Measurements from ENCODE around the gene S100A8. TPM values are rescaled to one million over a fixed set of nuclear protein-coding genes. Genes with fewer than 3 reads are reported as not detected.

The S100A8 gene
- total and polyA plus RNA-seq, 4 experiments from 2014 or later: 0.73 to 4.0 (median 1.6) TPM; not detected in 1

GRCh38 chr1:153375511-153375910, 15.4 kb downstream of the S100A8 start, which contains the start of gene S100A12:
TSS of gene S100A12 (minus strand) at chr1:153375621. CDS start at chr1:153374592, 1,029 bp downstream.
- Mint-ChIP-seq H3K4me3 (no peak within 1 kb of the TSS), H3K4me1 (no peaks in the 10 kb centered on the region), H3K27ac (no peak within 1 kb of the TSS), H3K9me3 (peaks cover 0 to 5% (median 0%) of the 10 kb centered on the region in 8 donors), H3K27me3 (peaks cover 16 to 21% of the 10 kb centered on the region in 2 donors), H3K36me3 (no peaks in the 10 kb centered on the region)
- H3K36me3 ChIP-seq (ENCODE audit: insufficient read depth, low read length): no peaks in the 10 kb centered on the region
- no peaks in the 10 kb centered on the region for H3K27me3 ChIP-seq (ENCODE audit: insufficient read depth, low read length)
- CTCF ChIA-PET (ENCODE audit: partially characterized antibody): interaction anchor here (1.0 kb wide), 1 partner anchor 22 kb away, joined by 3 read pairs; no protein-coding TSS in a partner anchor
- no peaks in the 10 kb centered on the region for H3K9me3 ChIP-seq (ENCODE audit: control insufficient read depth in 1 of 2, low read length in 2 of 2)
- H3K4me1 ChIP-seq (ENCODE audit: insufficient read depth, low read length): no peaks in the 10 kb centered on the region
- intact Hi-C loops (cut with micrococcal nuclease): no loop called here
- no peak within 1 kb of the TSS for H3K27ac ChIP-seq (ENCODE audit: low read depth, low read length)
- POLR2A ChIA-PET (ENCODE audit: partially characterized antibody): no interaction called here
- no peak within 1 kb of the TSS for H3K4me3 ChIP-seq (ENCODE audit: low read length in 2 of 2)
- DNase-seq: no peak

GRCh38 chr1:153374071-153374470, 16.8 kb downstream of the S100A8 start:
- DNase-seq: no peak
- H3K9me3 ChIP-seq (ENCODE audit: control insufficient read depth in 1 of 2, low read length in 2 of 2): no peaks in the 10 kb centered on the region
- H3K9me3 Mint-ChIP-seq: no peaks in the 10 kb centered on the region
- no peak overlapping the region for H3K27ac ChIP-seq (ENCODE audit: low read depth, low read length)
- no peak overlapping the region for H3K27ac Mint-ChIP-seq
- H3K36me3 ChIP-seq (ENCODE audit: insufficient read depth, low read length): no peaks in the 10 kb centered on the region
- ChIA-PET POLR2A (ENCODE audit: partially characterized antibody) (no interaction called here), CTCF (ENCODE audit: partially characterized antibody) (no interaction called here)
- intact Hi-C loops (cut with micrococcal nuclease): no loop called here
- no peaks in the 10 kb centered on the region for H3K4me1 Mint-ChIP-seq
- no peaks in the 10 kb centered on the region for H3K27me3 ChIP-seq (ENCODE audit: insufficient read depth, low read length)
- H3K36me3 Mint-ChIP-seq: no peaks in the 10 kb centered on the region
- no peak overlapping the region for H3K4me3 Mint-ChIP-seq
- no peaks in the 10 kb centered on the region for H3K4me1 ChIP-seq (ENCODE audit: insufficient read depth, low read length)
- H3K27me3 Mint-ChIP-seq: peaks cover 14 to 21% of the 10 kb centered on the region in 2 donors
- no peak overlapping the region for H3K4me3 ChIP-seq (ENCODE audit: low read length in 2 of 2)

GRCh38 chr1:153372571-153372970, 18.3 kb downstream of the S100A8 start:
- POLR2A ChIA-PET (ENCODE audit: partially characterized antibody): no interaction called here
- CTCF ChIA-PET (ENCODE audit: partially characterized antibody): no interaction called here

GRCh38 chr1:153371231-153371630, 19.6 kb downstream of the S100A8 start:
- H3K36me3 ChIP-seq (ENCODE audit: insufficient read depth, low read length): no peaks in the 10 kb centered on the region
- H3K27me3 ChIP-seq (ENCODE audit: insufficient read depth, low read length): no peaks in the 10 kb centered on the region
- intact Hi-C loops (cut with micrococcal nuclease): no loop called here
- ChIA-PET POLR2A (ENCODE audit: partially characterized antibody) (no interaction called here), CTCF (ENCODE audit: partially characterized antibody) (no interaction called here)
- no peak for DNase-seq
- Mint-ChIP-seq H3K27ac (no peak overlapping the region), H3K4me1 (no peaks in the 10 kb centered on the region), H3K9me3 (no peaks in the 10 kb centered on the region), H3K27me3 (peaks cover 4 to 8% of the 10 kb centered on the region in 2 donors), H3K4me3 (no peak overlapping the region), H3K36me3 (no peaks in the 10 kb centered on the region)
- H3K27ac ChIP-seq (ENCODE audit: low read depth, low read length): no peak overlapping the region
- no peak overlapping the region for H3K4me3 ChIP-seq (ENCODE audit: low read length in 2 of 2)
- H3K9me3 ChIP-seq (ENCODE audit: control insufficient read depth in 1 of 2, low read length in 2 of 2): no peaks in the 10 kb centered on the region
- H3K4me1 ChIP-seq (ENCODE audit: insufficient read depth, low read length): no peaks in the 10 kb centered on the region

More at GRCh38 chr1:153372571-153372970, 18.3 kb downstream of the S100A8 start:
- Histone ChIP-seq H3K27me3 (ENCODE audit: insufficient read depth, low read length) (no peaks in the 10 kb centered on the region), H3K9me3 (ENCODE audit: control insufficient read depth in 1 of 2, low read length in 2 of 2) (no peaks in the 10 kb centered on the region), H3K36me3 (ENCODE audit: insufficient read depth, low read length) (no peaks in the 10 kb centered on the region), H3K4me3 (ENCODE audit: low read length in 2 of 2) (no peak overlapping the region), H3K4me1 (ENCODE audit: insufficient read depth, low read length) (no peaks in the 10 kb centered on the region), H3K27ac (ENCODE audit: low read depth, low read length) (no peak overlapping the region)
- Mint-ChIP-seq H3K36me3 (no peaks in the 10 kb centered on the region), H3K4me3 (no peak overlapping the region), H3K27me3 (peaks cover 8 to 16% of the 10 kb centered on the region in 2 donors), H3K9me3 (no peaks in the 10 kb centered on the region), H3K27ac (no peak overlapping the region), H3K4me1 (no peaks in the 10 kb centered on the region)
- intact Hi-C loops (cut with micrococcal nuclease): no loop called here
- no peak for DNase-seq

GRCh38 chr1:153370146-153370545, 20.7 kb downstream of the S100A8 start:
- Mint-ChIP-seq H3K4me3 (no peak overlapping the region), H3K27ac (no peak overlapping the region), H3K27me3 (peaks cover 7 to 8% of the 10 kb centered on the region in 2 donors), H3K4me1 (no peaks in the 10 kb centered on the region), H3K9me3 (no peaks in the 10 kb centered on the region), H3K36me3 (no peaks in the 10 kb centered on the region)
- no peaks in the 10 kb centered on the region for H3K27me3 ChIP-seq (ENCODE audit: insufficient read depth, low read length)
- ChIA-PET POLR2A (ENCODE audit: partially characterized antibody) (no interaction called here), CTCF (ENCODE audit: partially characterized antibody) (interaction anchor here (0.9 kb wide), 1 partner anchor 17 kb away, joined by 5 read pairs; no protein-coding TSS in a partner anchor)
- DNase-seq: no peak
- H3K27ac ChIP-seq (ENCODE audit: low read depth, low read length): no peak overlapping the region
- intact Hi-C loops (cut with micrococcal nuclease): no loop called here
- no peaks in the 10 kb centered on the region for H3K4me1 ChIP-seq (ENCODE audit: insufficient read depth, low read length)
- H3K36me3 ChIP-seq (ENCODE audit: insufficient read depth, low read length): no peaks in the 10 kb centered on the region
- no peaks in the 10 kb centered on the region for H3K9me3 ChIP-seq (ENCODE audit: control insufficient read depth in 1 of 2, low read length in 2 of 2)
- H3K4me3 ChIP-seq (ENCODE audit: low read length in 2 of 2): no peak overlapping the region

- Mint-ChIP-seq H3K9me3 (no peaks in the 10 kb centered on the region), H3K27ac (no peak overlapping the region), H3K4me1 (no peaks in the 10 kb centered on the region), H3K4me3 (no peak overlapping the region), H3K36me3 (no peaks in the 10 kb centered on the region), H3K27me3 (peaks cover 7 to 11% of the 10 kb centered on the region in 2 donors)
- Histone ChIP-seq H3K4me3 (ENCODE audit: low read length in 2 of 2) (no peak overlapping the region), H3K9me3 (ENCODE audit: control insufficient read depth in 1 of 2, low read length in 2 of 2) (no peaks in the 10 kb centered on the region), H3K27me3 (ENCODE audit: insufficient read depth, low read length) (no peaks in the 10 kb centered on the region), H3K27ac (ENCODE audit: low read depth, low read length) (no peak overlapping the region), H3K4me1 (ENCODE audit: insufficient read depth, low read length) (no peaks in the 10 kb centered on the region), H3K36me3 (ENCODE audit: insufficient read depth, low read length) (no peaks in the 10 kb centered on the region)
- ChIA-PET POLR2A (ENCODE audit: partially characterized antibody) (no interaction called here), CTCF (ENCODE audit: partially characterized antibody) (no interaction called here)
- no peak for DNase-seq
- intact Hi-C loops (cut with micrococcal nuclease): no loop called here
These were observed 22.4 kb downstream of the S100A8 start for GRCh38 chr1:153368495-153368894.

GRCh38 chr1:153367090-153367489, 23.8 kb downstream of the S100A8 start:
- ChIA-PET POLR2A (ENCODE audit: partially characterized antibody) (no interaction called here), CTCF (ENCODE audit: partially characterized antibody) (no interaction called here)
- Histone ChIP-seq H3K36me3 (ENCODE audit: insufficient read depth, low read length) (no peaks in the 10 kb centered on the region), H3K4me3 (ENCODE audit: low read length in 2 of 2) (no peak overlapping the region), H3K27ac (ENCODE audit: low read depth, low read length) (no peak overlapping the region), H3K9me3 (ENCODE audit: control insufficient read depth in 1 of 2, low read length in 2 of 2) (no peaks in the 10 kb centered on the region), H3K27me3 (ENCODE audit: insufficient read depth, low read length) (no peaks in the 10 kb centered on the region), H3K4me1 (ENCODE audit: insufficient read depth, low read length) (no peaks in the 10 kb centered on the region)
- Mint-ChIP-seq H3K4me3 (no peak overlapping the region), H3K9me3 (no peaks in the 10 kb centered on the region), H3K36me3 (no peaks in the 10 kb centered on the region), H3K27ac (no peak overlapping the region), H3K4me1 (no peaks in the 10 kb centered on the region), H3K27me3 (peaks cover 3 to 12% of the 10 kb centered on the region in 2 donors)
- intact Hi-C loops (cut with micrococcal nuclease): no loop called here
- no peak for DNase-seq

GRCh38 chr1:153366261-153366660, 24.6 kb downstream of the S100A8 start:
- no peaks in the 10 kb centered on the region for H3K4me1 ChIP-seq (ENCODE audit: insufficient read depth, low read length)
- no peak overlapping the region for H3K4me3 Mint-ChIP-seq
- no peak overlapping the region for H3K4me3 ChIP-seq (ENCODE audit: low read length in 2 of 2)
- ChIA-PET CTCF (ENCODE audit: partially characterized antibody) (no interaction called here), POLR2A (ENCODE audit: partially characterized antibody) (no interaction called here)
- no peak for DNase-seq
- H3K36me3 Mint-ChIP-seq: no peaks in the 10 kb centered on the region
- H3K9me3 Mint-ChIP-seq: no peaks in the 10 kb centered on the region
- H3K36me3 ChIP-seq (ENCODE audit: insufficient read depth, low read length): no peaks in the 10 kb centered on the region
- no peak overlapping the region for H3K27ac ChIP-seq (ENCODE audit: low read depth, low read length)
- no peak overlapping the region for H3K27ac Mint-ChIP-seq
- H3K27me3 Mint-ChIP-seq: peaks cover 3 to 9% of the 10 kb centered on the region in 2 donors
- no peaks in the 10 kb centered on the region for H3K4me1 Mint-ChIP-seq
- no peaks in the 10 kb centered on the region for H3K27me3 ChIP-seq (ENCODE audit: insufficient read depth, low read length)
- intact Hi-C loops (cut with micrococcal nuclease): no loop called here
- H3K9me3 ChIP-seq (ENCODE audit: control insufficient read depth in 1 of 2, low read length in 2 of 2): no peaks in the 10 kb centered on the region

All from CD4-positive, alpha-beta memory T cell (primary cell).